ENCODE measurements around the gene MYCBP2. TPM values are rescaled to one million over a fixed set of nuclear protein-coding genes. Genes with fewer than 3 reads are reported as not detected.
"Not testable (repeated sequence)": the region's sequence is repeated elsewhere in the genome, so short reads cannot be mapped to it uniquely, and the experiment has no call there.

Gene MYCBP2
- total RNA-seq, 1 donor = 186 TPM

- no peaks in the 10 kb centered on the region for H3K27me3 ChIP-seq (ENCODE audit: insufficient read depth, low read length)
- no peak overlapping the region for H3K4me3 ChIP-seq (ENCODE audit: low read length)
- no peaks in the 10 kb centered on the region for H3K9me3 ChIP-seq (ENCODE audit: low read depth, low read length)
- H3K4me1 ChIP-seq (ENCODE audit: insufficient read depth, low read length) = peaks cover 3% of the 10 kb centered on the region
Measured at GRCh38 chr13:77014906-77015685, 311.8 kb downstream of the MYCBP2 start.

DNA sequence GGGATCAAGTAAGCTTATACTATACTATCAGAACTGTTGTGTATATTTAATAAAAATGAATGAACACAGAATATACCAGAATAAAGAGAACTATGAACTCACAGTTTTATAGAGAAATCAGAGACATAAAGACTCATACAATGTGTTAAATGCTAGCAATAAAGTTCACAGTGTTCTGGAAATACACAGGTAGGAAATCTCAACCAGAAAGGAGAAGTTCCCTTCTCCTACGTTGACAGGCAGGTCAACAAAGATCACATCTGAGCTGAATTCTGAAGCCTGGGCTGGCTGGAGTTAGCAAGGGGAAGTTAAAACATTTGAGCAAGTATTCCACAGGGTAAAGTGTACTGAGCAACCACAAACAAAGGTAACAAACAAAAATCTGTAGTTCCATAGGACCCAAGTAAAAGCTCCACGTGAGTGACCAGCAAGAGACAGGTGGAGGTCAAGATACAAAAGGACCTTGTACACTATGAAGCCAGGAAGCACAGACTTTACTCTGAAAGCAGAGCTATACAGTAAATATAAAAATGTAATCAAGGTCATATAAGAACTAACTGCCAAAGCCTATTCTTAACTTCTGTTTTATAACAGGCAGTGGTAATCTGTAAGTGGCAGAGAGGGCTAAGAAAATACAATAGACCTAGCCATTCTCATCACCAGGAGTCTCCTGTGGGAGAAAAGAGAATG, 312.9 kb downstream of the MYCBP2 start:
- Histone ChIP-seq H3K4me1 (ENCODE audit: insufficient read depth, low read length) (no peaks in the 10 kb centered on the region), H3K9me3 (ENCODE audit: low read depth, low read length) (no peaks in the 10 kb centered on the region), H3K4me3 (ENCODE audit: low read length) (no peak overlapping the region), H3K27me3 (ENCODE audit: insufficient read depth, low read length) (no peaks in the 10 kb centered on the region)

- H3K4me1 ChIP-seq (ENCODE audit: insufficient read depth, low read length); H3K4me3 ChIP-seq (ENCODE audit: low read length); H3K9me3 ChIP-seq (ENCODE audit: low read depth, low read length); H3K27me3 ChIP-seq (ENCODE audit: insufficient read depth, low read length): not testable (repeated sequence)
Measured at GRCh38 chr13:77009719-77010118, 317.2 kb downstream of the MYCBP2 start.

- Histone ChIP-seq H3K4me3 (ENCODE audit: low read length) (no peak overlapping the region), H3K27me3 (ENCODE audit: insufficient read depth, low read length) (no peaks in the 10 kb centered on the region), H3K9me3 (ENCODE audit: low read depth, low read length) (no peaks in the 10 kb centered on the region), H3K4me1 (ENCODE audit: insufficient read depth, low read length) (no peaks in the 10 kb centered on the region)
Measured at GRCh38 chr13:77009011-77009410, 317.9 kb downstream of the MYCBP2 start.

DNA sequence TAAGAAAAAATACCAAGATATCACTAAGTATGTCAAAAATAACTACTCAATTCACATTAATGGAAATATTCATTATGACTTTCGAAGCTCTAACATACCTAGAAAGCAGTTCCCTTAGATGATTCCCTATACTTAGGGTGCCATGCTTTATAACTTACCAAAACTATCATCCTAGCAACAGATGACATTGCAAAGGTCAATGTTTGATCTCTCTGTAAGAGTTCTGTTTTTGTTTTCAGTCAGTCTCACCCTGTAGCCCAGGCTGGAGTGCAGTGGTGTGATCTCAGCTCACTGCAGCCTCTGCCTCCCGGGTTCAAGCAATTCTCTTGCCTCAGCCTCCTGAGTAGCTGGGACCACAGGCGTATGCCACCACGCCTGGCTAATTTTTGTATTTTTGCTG, 318.6 kb downstream of the MYCBP2 start:
- not testable (repeated sequence) for H3K27me3 ChIP-seq (ENCODE audit: insufficient read depth, low read length); H3K9me3 ChIP-seq (ENCODE audit: low read depth, low read length); H3K4me3 ChIP-seq (ENCODE audit: low read length); H3K4me1 ChIP-seq (ENCODE audit: insufficient read depth, low read length)

DNA sequence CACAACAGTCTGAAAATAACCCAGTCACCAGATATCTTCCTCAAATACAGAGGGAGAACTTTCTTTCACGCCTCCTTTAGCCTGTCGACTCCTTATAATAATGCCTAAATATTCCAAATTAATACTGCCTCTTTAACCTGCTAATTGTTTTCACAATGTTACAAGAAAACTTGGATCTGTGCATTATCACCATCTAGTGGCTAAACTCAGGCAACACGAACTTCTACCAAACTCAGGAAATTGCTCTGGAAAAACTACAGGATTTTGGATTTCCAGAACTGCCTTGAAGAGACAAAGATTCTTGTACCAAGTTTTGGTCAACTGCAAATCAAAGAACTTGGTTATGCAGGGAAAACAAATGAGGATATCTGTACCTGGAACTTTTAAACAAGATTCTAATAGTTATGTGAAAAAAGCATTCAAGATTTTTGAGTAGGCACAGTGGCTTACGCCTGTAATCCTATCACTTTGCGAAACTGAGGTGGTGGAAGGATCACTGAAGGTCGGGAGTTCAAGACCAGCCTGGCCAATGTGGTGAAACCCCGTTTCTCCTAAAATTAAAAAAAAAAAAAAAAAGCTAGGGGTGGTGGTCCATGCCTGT, 324.2 kb downstream of the MYCBP2 start:
- Histone ChIP-seq H3K4me1 (ENCODE audit: insufficient read depth, low read length) (peaks cover 3% of the 10 kb centered on the region), H3K4me3 (ENCODE audit: low read length) (no peak overlapping the region), H3K27me3 (ENCODE audit: insufficient read depth, low read length) (no peaks in the 10 kb centered on the region)

GRCh38 chr13:77001963-77002587, 324.8 kb downstream of the MYCBP2 start:
- Histone ChIP-seq H3K4me1 (ENCODE audit: insufficient read depth, low read length) (peaks cover 3% of the 10 kb centered on the region), H3K9me3 (ENCODE audit: low read depth, low read length) (no peaks in the 10 kb centered on the region), H3K27me3 (ENCODE audit: insufficient read depth, low read length) (no peaks in the 10 kb centered on the region), H3K4me3 (ENCODE audit: low read length) (no peak overlapping the region)

More for the DNA sequence above, 324.2 kb downstream of the MYCBP2 start:
- H3K9me3 ChIP-seq (ENCODE audit: low read depth, low read length) = no peaks in the 10 kb centered on the region

GRCh38 chr13:77001540-77001939, 325.4 kb downstream of the MYCBP2 start:
- H3K9me3 ChIP-seq (ENCODE audit: low read depth, low read length) = no peaks in the 10 kb centered on the region
- peaks cover 3% of the 10 kb centered on the region for H3K4me1 ChIP-seq (ENCODE audit: insufficient read depth, low read length)
- no peak overlapping the region for H3K4me3 ChIP-seq (ENCODE audit: low read length)
- H3K27me3 ChIP-seq (ENCODE audit: insufficient read depth, low read length) = no peaks in the 10 kb centered on the region

- Histone ChIP-seq H3K4me3 (ENCODE audit: low read length) (no peak overlapping the region), H3K4me1 (ENCODE audit: insufficient read depth, low read length) (peaks cover 3% of the 10 kb centered on the region), H3K9me3 (ENCODE audit: low read depth, low read length) (no peaks in the 10 kb centered on the region), H3K27me3 (ENCODE audit: insufficient read depth, low read length) (no peaks in the 10 kb centered on the region)
Measured at GRCh38 chr13:77000475-77000874, 326.4 kb downstream of the MYCBP2 start.

Other genes with a start within 250 kb of the MYCBP2 start
- gene SCEL, start 208.6 kb upstream of the MYCBP2 start, total RNA-seq = not detected

All from mononuclear cell (primary cell).